ENCODE measurements around the gene TBC1D3B.
"Not testable (repeated sequence)": the region's sequence is repeated elsewhere in the genome, so short reads cannot be mapped to it uniquely, and the experiment has no call there.

Gene TBC1D3B

GRCh38 chr17:36212966-36213365, 36.5 kb upstream of the TBC1D3B start:
- Histone ChIP-seq H3K4me3 (ENCODE audit: low read depth in 1 of 2, low read length in 1 of 2) (no peak overlapping the region), H3K4me1 (ENCODE audit: control insufficient read depth in 1 of 2, insufficient read depth in 1 of 2, low read depth in 1 of 2, low read length in 1 of 2) (peaks cover 70 to 72% of the 10 kb centered on the region in 2 experiments)

GRCh38 chr17:36212272-36212605, 35.8 kb upstream of the TBC1D3B start:
- TF ChIP-seq CTCF (IDR thresholded peaks at IDR 0.05), result no peak
- H3K4me1 ChIP-seq (ENCODE audit: control insufficient read depth in 1 of 2, insufficient read depth in 1 of 2, low read depth in 1 of 2, low read length in 1 of 2), result peaks cover 70 to 72% of the 10 kb centered on the region in 2 experiments
- H3K27me3 ChIP-seq, result no peaks in the 10 kb centered on the region
- no peaks in the 10 kb centered on the region for H3K9me3 ChIP-seq
- H3K36me3 ChIP-seq, result no peaks in the 10 kb centered on the region
- peak overlapping the region; percentile 86 for H3K27ac ChIP-seq
- H3K4me3 ChIP-seq (ENCODE audit: low read depth in 1 of 2, low read length in 1 of 2), result peak overlapping the region in 1 of 2 experiments; percentile 49

More at GRCh38 chr17:36212966-36213365, 36.5 kb upstream of the TBC1D3B start:
- H3K27ac ChIP-seq, result peak overlapping the region; percentile 86
- H3K9me3 ChIP-seq, result no peaks in the 10 kb centered on the region
- no peak for TF ChIP-seq CTCF (IDR thresholded peaks at IDR 0.05)
- H3K27me3 ChIP-seq, result no peaks in the 10 kb centered on the region
- no peaks in the 10 kb centered on the region for H3K36me3 ChIP-seq

GRCh38 chr17:36211484-36212271, 35.2 kb upstream of the TBC1D3B start:
- H3K4me1 ChIP-seq (ENCODE audit: control insufficient read depth in 1 of 2, insufficient read depth in 1 of 2, low read depth in 1 of 2, low read length in 1 of 2), result peaks cover 70 to 72% of the 10 kb centered on the region in 2 experiments
- peak overlapping the region; percentile 6 to 49 for H3K4me3 ChIP-seq (ENCODE audit: low read depth in 1 of 2, low read length in 1 of 2)
- H3K27me3 ChIP-seq, H3K9me3 ChIP-seq, H3K36me3 ChIP-seq: not testable (repeated sequence)
- peak overlapping the region; percentile 86 for H3K27ac ChIP-seq

GRCh38 chr17:36210439-36211211, 34.2 kb upstream of the TBC1D3B start, which contains the start of gene CCL4L2:
TSS of gene CCL4L2 (plus strand) at chr17:36211063.
- H3K9me3 ChIP-seq, H3K27me3 ChIP-seq, H3K36me3 ChIP-seq: not testable (repeated sequence)
- H3K27ac ChIP-seq, result peak within 1 kb of the TSS; percentile 86
- peak within 1 kb of the TSS; percentile 21 to 49 for H3K4me3 ChIP-seq (ENCODE audit: low read depth in 1 of 2, low read length in 1 of 2)
- TF ChIP-seq CTCF (IDR thresholded peaks at IDR 0.05), result peak; percentile 58
- H3K4me1 ChIP-seq (ENCODE audit: control insufficient read depth in 1 of 2, insufficient read depth in 1 of 2, low read depth in 1 of 2, low read length in 1 of 2), result peaks cover 62 to 64% of the 10 kb centered on the region in 2 experiments

GRCh38 chr17:36209575-36209974, 33.1 kb upstream of the TBC1D3B start:
- Histone ChIP-seq H3K27me3 (no peaks in the 10 kb centered on the region), H3K9me3 (no peaks in the 10 kb centered on the region), H3K27ac (peak overlapping the region; percentile 86), H3K4me1 (ENCODE audit: control insufficient read depth in 1 of 2, insufficient read depth in 1 of 2, low read depth in 1 of 2, low read length in 1 of 2) (peaks cover 51 to 53% of the 10 kb centered on the region in 2 experiments), H3K36me3 (no peaks in the 10 kb centered on the region), H3K4me3 (ENCODE audit: low read depth in 1 of 2, low read length in 1 of 2) (no peak overlapping the region)
- no peak for TF ChIP-seq CTCF (IDR thresholded peaks at IDR 0.05)

GRCh38 chr17:36207383-36207782, 30.9 kb upstream of the TBC1D3B start:
- peaks cover 40 to 42% of the 10 kb centered on the region in 2 experiments for H3K4me1 ChIP-seq (ENCODE audit: control insufficient read depth in 1 of 2, insufficient read depth in 1 of 2, low read depth in 1 of 2, low read length in 1 of 2)
- not testable (repeated sequence) for H3K27me3 ChIP-seq; H3K27ac ChIP-seq; H3K9me3 ChIP-seq; H3K36me3 ChIP-seq; H3K4me3 ChIP-seq (ENCODE audit: low read depth in 1 of 2, low read length in 1 of 2)

GRCh38 chr17:36206486-36206821, 30.0 kb upstream of the TBC1D3B start:
- H3K36me3 ChIP-seq; H3K27me3 ChIP-seq; H3K27ac ChIP-seq; H3K9me3 ChIP-seq; H3K4me3 ChIP-seq (ENCODE audit: low read depth in 1 of 2, low read length in 1 of 2): not testable (repeated sequence)
- H3K4me1 ChIP-seq (ENCODE audit: control insufficient read depth in 1 of 2, insufficient read depth in 1 of 2, low read depth in 1 of 2, low read length in 1 of 2), result peaks cover 40 to 42% of the 10 kb centered on the region in 2 experiments
